Upper lobe of left lung (tissue), 6 donors: ENCODE results near the gene SNX5. TPM values are rescaled to one million over a fixed set of nuclear protein-coding genes. Genes with fewer than 3 reads are reported as not detected.

ENCODE experiments used
- ATAC-seq, 2 donors: fragments of 200-7000 bp; cut with Tn5 transposase; one replicate each; pipeline ENCODE4 v1.9.1; 2022; ENCODE audit warnings: mild to moderate bottlenecking in 2 of 2, moderate library complexity in 2 of 2; ENCODE audit not compliant: low FRiP score in 2 of 2
- DNase-seq, 2 donors: peaks; one replicate each; pipeline ENCODE4 v3.0.0-alpha.2; 2019 to 2020
- H3K27ac ChIP-seq, 4 donors: fragments of 200-600 bp; sonication (generic); one replicate each; pipeline ENCODE4 v1.5.1; 2016 to 2019
- H3K27me3 ChIP-seq, 4 donors: fragments of 200-600 bp; sonication (generic); one replicate each; pipeline ENCODE4 v1.5.1; 2017 to 2019
- H3K36me3 ChIP-seq, 4 donors: fragments of 200-600 bp; sonication (generic); one replicate each; pipeline ENCODE4 v1.5.1; 2016 to 2019
- H3K4me1 ChIP-seq, 4 donors: fragments of 200-600 bp; sonication (generic); one replicate each; pipeline ENCODE4 v1.5.1; 2018 to 2019
- H3K4me3 ChIP-seq, 4 donors: fragments of 200-600 bp; sonication (generic); one replicate each; pipeline ENCODE4 v1.5.1; 2017 to 2019; ENCODE audit warnings: mild to moderate bottlenecking in 2 of 4, moderate library complexity in 1 of 4
- H3K9me3 ChIP-seq, 4 donors: fragments of 200-600 bp; sonication (generic); one replicate each; pipeline ENCODE4 v1.5.1; 2018 to 2019
- EP300 ChIP-seq, 4 donors: sonication (generic); formaldehyde crosslinking; IDR thresholded peaks; one replicate each; pipeline ENCODE4 v1.5.1; 2017; ENCODE audit warnings: antibody characterized with exemption in 4 of 4, control low read depth in 2 of 4
- POLR2A ChIP-seq, 4 donors: fragments of 450-650 bp; IDR thresholded peaks; one replicate each; pipeline ENCODE4 v1.5.1; 2016 to 2017; ENCODE audit warnings: antibody characterized with exemption in 4 of 4, mild to moderate bottlenecking in 2 of 4
- POLR2AphosphoS5 ChIP-seq, 2 donors: sonication (generic); formaldehyde crosslinking; IDR thresholded peaks; one replicate each; pipeline ENCODE4 v1.5.1; 2017; ENCODE audit warnings: antibody characterized with exemption in 2 of 2
- WGBS, 2 donors: methylation state at CpG; one replicate each; pipeline ENCODE4 v1.1.5; 2017 to 2018; 5-methylcytosine and 5-hydroxymethylcytosine counted together
- total RNA-seq, 6 donors: library from RNA; depleted of rRNA in 4 of 6; stranded (reverse); fragments of >200 nt in 4 of 6; gene quantifications; one replicate each; pipeline versions ENCODE4 v1.1.0 to v1.2.1, GENCODE V29; 2016 to 2021
- TF ChIP-seq, protein P1 (sequence below), 6 experiments: fragments of 450-650 bp in 4 of 6; fragments of 200-600 bp in 2 of 6; sonication (generic) in 2 of 6; IDR thresholded peaks; one replicate each; pipeline ENCODE4 v1.5.1; 2016 to 2019; ENCODE audit warnings: antibody characterized with exemption in 6 of 6
- donor health status: DM: no; HTN: no; CAD: no; lungs with moderate emphysema.
- donor health status: DM: no; HTN: yes; CAD: no; lungs with severe emphysema.

SNX5 gene
- total RNA-seq, 6 donors from 2014 or later = 72.0 to 177 (median 111) TPM

DNA sequence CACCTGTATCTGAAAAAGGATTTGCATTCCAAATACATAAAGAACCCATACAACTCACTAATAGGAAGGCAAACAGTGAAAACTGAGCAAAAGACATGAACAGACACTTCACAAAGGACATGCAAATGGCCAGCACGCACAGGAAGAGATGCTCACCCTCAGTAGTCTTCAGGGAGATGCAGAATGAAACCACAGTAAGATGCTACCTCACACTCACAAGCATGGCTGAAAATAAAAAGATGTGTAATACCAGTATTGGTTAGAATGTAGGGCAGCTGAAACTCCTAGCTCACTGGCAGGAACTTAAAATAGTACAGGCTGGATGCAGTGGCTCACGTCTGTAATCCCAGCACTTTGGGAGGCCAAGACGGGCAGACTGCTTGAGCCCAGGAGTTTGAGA is 64.6 kb downstream of the SNX5 start:
- Histone ChIP-seq H3K4me1 (peaks cover 0 to 5% (median 0%) of the 10 kb centered on the region in 4 donors), H3K27ac (no peak overlapping the region), H3K36me3 (no peaks in the 10 kb centered on the region), H3K9me3 (no peaks in the 10 kb centered on the region), H3K27me3 (no peaks in the 10 kb centered on the region), H3K4me3 (no peak overlapping the region)
- no peak for ATAC-seq
- no peak for TF ChIP-seq POLR2A (IDR thresholded peaks at IDR 0.05)
- TF ChIP-seq EP300 (IDR thresholded peaks at IDR 0.05) = no peak
- no peak for TF ChIP-seq POLR2AphosphoS5 (IDR thresholded peaks at IDR 0.05)
- TF ChIP-seq, protein P1, sequence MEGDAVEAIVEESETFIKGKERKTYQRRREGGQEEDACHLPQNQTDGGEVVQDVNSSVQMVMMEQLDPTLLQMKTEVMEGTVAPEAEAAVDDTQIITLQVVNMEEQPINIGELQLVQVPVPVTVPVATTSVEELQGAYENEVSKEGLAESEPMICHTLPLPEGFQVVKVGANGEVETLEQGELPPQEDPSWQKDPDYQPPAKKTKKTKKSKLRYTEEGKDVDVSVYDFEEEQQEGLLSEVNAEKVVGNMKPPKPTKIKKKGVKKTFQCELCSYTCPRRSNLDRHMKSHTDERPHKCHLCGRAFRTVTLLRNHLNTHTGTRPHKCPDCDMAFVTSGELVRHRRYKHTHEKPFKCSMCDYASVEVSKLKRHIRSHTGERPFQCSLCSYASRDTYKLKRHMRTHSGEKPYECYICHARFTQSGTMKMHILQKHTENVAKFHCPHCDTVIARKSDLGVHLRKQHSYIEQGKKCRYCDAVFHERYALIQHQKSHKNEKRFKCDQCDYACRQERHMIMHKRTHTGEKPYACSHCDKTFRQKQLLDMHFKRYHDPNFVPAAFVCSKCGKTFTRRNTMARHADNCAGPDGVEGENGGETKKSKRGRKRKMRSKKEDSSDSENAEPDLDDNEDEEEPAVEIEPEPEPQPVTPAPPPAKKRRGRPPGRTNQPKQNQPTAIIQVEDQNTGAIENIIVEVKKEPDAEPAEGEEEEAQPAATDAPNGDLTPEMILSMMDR (IDR thresholded peaks at IDR 0.05) = no peak
- DNase-seq = no peak
- WGBS, 2 donors = 51 to 92% methylated on average over 3 of the region's 3 CpGs

DNA sequence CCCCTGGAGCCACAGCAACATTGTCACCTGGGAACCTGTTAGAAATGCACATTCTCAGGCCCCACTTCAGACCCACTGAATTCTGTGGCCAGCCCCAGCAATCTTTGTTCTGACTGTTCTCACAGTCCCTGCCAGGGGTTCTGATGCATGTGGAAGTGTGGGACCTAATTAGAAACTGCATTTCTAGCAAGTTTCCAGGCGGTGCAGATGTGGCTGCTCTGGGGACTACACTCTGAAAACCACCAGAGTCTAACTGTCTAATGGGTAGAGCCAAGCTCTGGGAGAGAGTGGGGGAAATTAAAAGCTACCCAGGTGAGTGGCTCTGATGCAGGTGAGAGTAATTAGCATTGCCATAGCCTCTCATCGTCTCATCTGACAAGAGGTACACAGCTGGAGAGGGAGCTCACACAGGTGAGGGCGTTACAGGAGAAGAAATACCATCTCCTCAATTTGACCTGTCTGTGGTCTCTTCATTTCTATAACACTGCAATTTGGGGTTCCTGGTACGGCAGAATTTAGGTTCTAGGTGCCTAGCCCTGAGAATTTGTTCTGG is 66.0 kb downstream of the SNX5 start:
- H3K4me1 ChIP-seq = peaks cover 0 to 6% (median 3%) of the 10 kb centered on the region in 4 donors
- H3K36me3 ChIP-seq = no peaks in the 10 kb centered on the region
- no peak for TF ChIP-seq POLR2AphosphoS5 (IDR thresholded peaks at IDR 0.05)
- DNase-seq (no peak), ATAC-seq (no peak)
- H3K4me3 ChIP-seq = no peak overlapping the region
- no peaks in the 10 kb centered on the region for H3K9me3 ChIP-seq
- H3K27me3 ChIP-seq = no peaks in the 10 kb centered on the region
- H3K27ac ChIP-seq = no peak overlapping the region
- WGBS, 2 donors = 74 to 90% methylated on average over 4 of the region's 4 CpGs

DNA sequence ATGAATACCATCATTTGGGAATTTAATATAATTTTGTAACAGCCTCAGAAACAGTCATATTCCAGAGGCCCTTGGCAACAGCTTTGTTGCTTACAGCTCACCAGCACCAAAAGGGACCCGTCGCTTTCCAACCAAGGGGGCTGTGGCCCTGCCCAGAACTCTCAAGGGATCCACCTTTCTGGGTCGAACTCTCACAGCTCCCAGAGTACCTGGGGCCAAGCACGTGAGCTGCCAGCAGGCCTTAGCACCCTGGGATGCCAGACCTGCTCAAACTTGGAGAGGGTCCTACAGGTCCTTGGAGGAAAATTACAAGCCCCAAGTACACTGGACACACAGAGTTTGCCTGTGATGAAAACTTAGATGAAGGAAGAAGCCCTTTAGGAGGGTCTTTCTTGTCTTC is 66.6 kb downstream of the SNX5 start:
- Histone ChIP-seq H3K9me3 (no peaks in the 10 kb centered on the region), H3K27me3 (no peaks in the 10 kb centered on the region), H3K4me3 (no peak overlapping the region), H3K27ac (no peak overlapping the region), H3K4me1 (peaks cover 1 to 8% (median 6%) of the 10 kb centered on the region in 4 donors), H3K36me3 (no peaks in the 10 kb centered on the region)
- 79 to 89% methylated on average over 4 of the region's 4 CpGs for WGBS, 2 donors
- TF ChIP-seq, protein P1 (IDR thresholded peaks at IDR 0.05) = no peak
- no peak for TF ChIP-seq POLR2AphosphoS5 (IDR thresholded peaks at IDR 0.05)
- no peak for TF ChIP-seq POLR2A (IDR thresholded peaks at IDR 0.05)
- no peak for TF ChIP-seq EP300 (IDR thresholded peaks at IDR 0.05)
- ATAC-seq = no peak
- DNase-seq = no peak

DNA sequence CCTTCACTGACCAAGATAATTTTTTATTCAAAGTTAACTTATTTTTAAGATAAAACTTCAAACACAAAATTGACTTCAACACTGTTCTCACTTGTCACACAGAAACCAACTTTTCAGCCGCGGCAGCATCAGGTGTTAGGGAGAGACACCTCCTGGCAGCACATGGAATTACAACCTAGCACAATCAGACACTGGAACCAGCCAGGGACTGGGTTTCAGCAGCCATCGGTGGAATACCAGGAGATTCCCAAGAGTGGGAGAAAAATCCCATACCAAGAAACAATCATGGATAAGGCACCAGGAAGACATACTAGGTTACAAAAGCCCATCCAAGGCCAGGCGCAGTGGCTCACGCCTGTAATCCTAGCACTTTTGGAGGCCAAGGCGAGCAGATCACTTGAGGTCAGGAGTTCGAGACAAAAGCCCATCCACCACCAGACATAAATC is 70.0 kb downstream of the SNX5 start:
- Histone ChIP-seq H3K36me3 (no peaks in the 10 kb centered on the region), H3K27ac (no peak overlapping the region), H3K4me1 (peaks cover 11 to 23% (median 19%) of the 10 kb centered on the region in 4 donors), H3K27me3 (no peaks in the 10 kb centered on the region), H3K4me3 (no peak overlapping the region), H3K9me3 (no peaks in the 10 kb centered on the region)
- ATAC-seq (peak; percentile 76 to 84), DNase-seq (peak in 1 of 2 donors; percentile 77)
- no peak for TF ChIP-seq POLR2AphosphoS5 (IDR thresholded peaks at IDR 0.05)
- TF ChIP-seq, protein P1 (IDR thresholded peaks at IDR 0.05) = peak; percentile 84 to 96 (median 92)
- no peak for TF ChIP-seq EP300 (IDR thresholded peaks at IDR 0.05)
- WGBS, 2 donors = 53 to 55% methylated on average over 7 of the region's 7 CpGs

DNA sequence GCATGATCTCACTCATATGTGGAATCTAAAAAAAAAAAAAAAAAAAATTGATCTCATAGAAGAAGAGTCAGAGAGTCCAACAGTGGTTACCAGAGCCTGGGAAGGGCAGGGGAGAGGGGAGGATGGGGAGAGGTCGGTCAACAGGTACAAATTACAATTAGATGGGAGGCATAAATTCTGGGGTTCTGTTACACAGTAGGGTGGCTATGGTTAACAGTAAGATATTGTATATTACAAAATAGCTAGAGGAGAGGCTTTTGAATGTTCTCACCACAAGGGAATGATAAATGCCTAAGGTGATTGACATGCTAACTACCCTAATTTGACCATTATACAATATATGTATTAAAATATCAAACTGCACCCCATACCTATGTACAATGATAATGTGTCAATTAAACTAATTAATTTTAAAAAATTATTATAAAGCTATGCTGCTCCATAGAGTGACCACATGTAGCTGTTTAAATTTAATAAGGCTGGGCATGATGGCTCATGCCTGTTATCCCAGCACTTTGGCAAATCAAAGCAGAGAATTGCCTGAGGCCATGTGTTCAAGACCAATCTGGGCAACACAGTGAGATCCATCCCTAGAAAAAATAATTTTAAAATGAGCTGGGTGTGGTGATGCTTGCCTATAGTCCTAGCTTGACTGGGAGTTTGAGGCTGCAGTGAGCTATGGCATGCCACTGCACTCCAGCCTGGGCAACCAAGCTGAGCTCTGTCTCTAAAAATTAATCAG is 70.9 kb downstream of the SNX5 start:
- TF ChIP-seq POLR2A (IDR thresholded peaks at IDR 0.05) = no peak
- TF ChIP-seq, protein P1 (IDR thresholded peaks at IDR 0.05) = no peak
- no peak for TF ChIP-seq EP300 (IDR thresholded peaks at IDR 0.05)
- no peak for TF ChIP-seq POLR2AphosphoS5 (IDR thresholded peaks at IDR 0.05)
- Histone ChIP-seq H3K4me3 (no peak overlapping the region), H3K27ac (peak overlapping the region in 1 of 4 donors; percentile 55), H3K36me3 (no peaks in the 10 kb centered on the region), H3K27me3 (no peaks in the 10 kb centered on the region), H3K4me1 (peaks cover 11 to 23% (median 19%) of the 10 kb centered on the region in 4 donors), H3K9me3 (no peaks in the 10 kb centered on the region)
- no peak for DNase-seq
- no peak for ATAC-seq
- WGBS, 2 donors = 94 to 98% methylated on average over 1 of the region's 1 CpG
